ENCODE results near the gene CEP131.

- no peak for TF ChIP-seq CTCF (IDR thresholded peaks at IDR 0.05)
- TF ChIP-seq POLR2A (IDR thresholded peaks at IDR 0.05), result no peak
- TF ChIP-seq POLR2AphosphoS5 (IDR thresholded peaks at IDR 0.05), result no peak
Observed at GRCh38 chr17:81150377-81151077, 72.2 kb downstream of the CEP131 start.
